Thyroid gland (tissue), 4 donors: Measurements from ENCODE around the gene ST8SIA3. TPM values are rescaled to one million over a fixed set of nuclear protein-coding genes. Genes with fewer than 3 reads are reported as not detected.

Experiments
- DNase-seq, 2 donors: peaks; one replicate each; pipeline ENCODE4 v3.0.0-alpha.2; 2019
- H3K27ac ChIP-seq, 3 donors: fragments of 200-600 bp; sonication (generic); 1 replicate in 2 of 3; 2 replicates in 1 of 3; pipeline ENCODE4 v1.5.1; 2016 to 2019; ENCODE audit warnings: mild to moderate bottlenecking in 1 of 3, moderate library complexity in 1 of 3
- H3K27me3 ChIP-seq: fragments of 200-600 bp; sonication (generic); one replicate; pipeline ENCODE4 v1.5.1; 2019
- H3K36me3 ChIP-seq, 2 donors: fragments of 200-600 bp; sonication (generic); one replicate each; pipeline ENCODE4 v1.5.1; 2016 to 2019
- H3K4me1 ChIP-seq, 2 donors: fragments of 200-600 bp; sonication (generic); one replicate each; pipeline ENCODE4 v1.5.1; 2017 to 2019
- H3K4me3 ChIP-seq, 3 donors: fragments of 200-600 bp; sonication (generic); replicated peaks in 1 of 3; 1 replicate in 2 of 3; 2 replicates in 1 of 3; pipeline ENCODE4 v1.5.1; 2016; ENCODE audit warnings: mild to moderate bottlenecking in 1 of 3
- H3K9me3 ChIP-seq: fragments of 200-600 bp; sonication (generic); one replicate; pipeline ENCODE4 v1.5.1; 2017
- POLR2A ChIP-seq, 2 donors: fragments of 450-650 bp; IDR thresholded peaks; one replicate each; pipeline ENCODE4 v1.6.1; 2017; ENCODE audit warnings: antibody characterized with exemption in 2 of 2, mild to moderate bottlenecking in 2 of 2, moderate library complexity in 1 of 2
- WGBS, 2 donors: methylation state at CpG; one replicate each; pipeline ENCODE4 v1.1.5; 2017; 5-methylcytosine and 5-hydroxymethylcytosine counted together
- intact Hi-C: fragments of 100-400 bp; cut with DNase I; formaldehyde crosslinking; loops from one replicate; pipeline ENCODE4 v1.15.1; 2023
- total RNA-seq, 4 donors: library from RNA; depleted of rRNA; stranded (reverse); fragments of >200 nt; gene quantifications; one replicate each; pipeline ENCODE4 v1.2.3, GENCODE V29; 2016
- TF ChIP-seq, protein P1 (sequence below), 6 experiments: fragments of 200-600 bp in 3 of 6; fragments of 450-650 bp in 3 of 6; sonication (generic) in 3 of 6; IDR thresholded peaks; one replicate each; pipeline ENCODE4 v1.5.1; 2016 to 2019; ENCODE audit warnings: antibody characterized with exemption in 6 of 6, mild to moderate bottlenecking in 2 of 6, inconsistent platforms in 1 of 6, moderate library complexity in 1 of 6

ST8SIA3 gene
- total RNA-seq, 4 donors from 2014 or later = 0.17 to 0.39 TPM; not detected in 2

DNA sequence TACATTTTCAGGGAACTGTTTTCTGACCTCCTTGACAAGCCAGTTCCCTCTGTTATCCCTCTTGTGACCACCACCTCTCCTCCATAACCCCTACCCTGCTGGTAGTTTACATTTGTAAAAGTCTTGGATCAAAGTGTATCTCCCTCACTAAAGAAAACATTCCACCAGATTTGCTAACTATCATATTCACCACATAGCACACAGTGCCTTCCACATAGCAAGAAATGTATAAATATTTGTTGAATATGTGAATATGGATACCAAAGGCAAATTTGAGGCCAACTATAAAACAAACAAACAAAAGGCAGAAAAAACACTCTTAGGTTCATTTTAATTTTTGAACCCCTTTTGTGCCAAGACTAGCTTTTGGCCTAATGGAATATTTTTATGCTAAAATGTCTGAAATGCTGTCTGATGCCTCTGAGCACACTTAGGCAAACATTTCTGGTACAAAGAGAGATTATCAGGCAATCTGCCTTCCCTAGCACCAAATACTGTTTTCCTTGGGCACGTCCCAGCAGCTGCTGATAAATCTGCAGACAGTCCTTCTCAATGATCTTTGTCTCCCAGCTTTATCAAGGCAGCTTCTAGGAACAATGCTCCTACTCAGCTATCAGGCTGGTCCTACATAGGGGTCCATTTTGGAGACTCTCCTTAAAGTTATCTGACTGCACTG is 26.7 kb upstream of the ST8SIA3 start:
- no peak for TF ChIP-seq POLR2A (IDR thresholded peaks at IDR 0.05)
- TF ChIP-seq, protein P1, sequence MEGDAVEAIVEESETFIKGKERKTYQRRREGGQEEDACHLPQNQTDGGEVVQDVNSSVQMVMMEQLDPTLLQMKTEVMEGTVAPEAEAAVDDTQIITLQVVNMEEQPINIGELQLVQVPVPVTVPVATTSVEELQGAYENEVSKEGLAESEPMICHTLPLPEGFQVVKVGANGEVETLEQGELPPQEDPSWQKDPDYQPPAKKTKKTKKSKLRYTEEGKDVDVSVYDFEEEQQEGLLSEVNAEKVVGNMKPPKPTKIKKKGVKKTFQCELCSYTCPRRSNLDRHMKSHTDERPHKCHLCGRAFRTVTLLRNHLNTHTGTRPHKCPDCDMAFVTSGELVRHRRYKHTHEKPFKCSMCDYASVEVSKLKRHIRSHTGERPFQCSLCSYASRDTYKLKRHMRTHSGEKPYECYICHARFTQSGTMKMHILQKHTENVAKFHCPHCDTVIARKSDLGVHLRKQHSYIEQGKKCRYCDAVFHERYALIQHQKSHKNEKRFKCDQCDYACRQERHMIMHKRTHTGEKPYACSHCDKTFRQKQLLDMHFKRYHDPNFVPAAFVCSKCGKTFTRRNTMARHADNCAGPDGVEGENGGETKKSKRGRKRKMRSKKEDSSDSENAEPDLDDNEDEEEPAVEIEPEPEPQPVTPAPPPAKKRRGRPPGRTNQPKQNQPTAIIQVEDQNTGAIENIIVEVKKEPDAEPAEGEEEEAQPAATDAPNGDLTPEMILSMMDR (IDR thresholded peaks at IDR 0.05) = no peak
- Histone ChIP-seq H3K27me3 (no peaks in the 10 kb centered on the region), H3K9me3 (no peaks in the 10 kb centered on the region), H3K36me3 (no peaks in the 10 kb centered on the region), H3K4me1 (no peaks in the 10 kb centered on the region), H3K4me3 (no peak overlapping the region), H3K27ac (no peak overlapping the region)
- 6 to 10% methylated on average over 1 of the region's 1 CpG for WGBS, 2 donors
- DNase-seq = no peak
- intact Hi-C loops = no loop called here

DNA sequence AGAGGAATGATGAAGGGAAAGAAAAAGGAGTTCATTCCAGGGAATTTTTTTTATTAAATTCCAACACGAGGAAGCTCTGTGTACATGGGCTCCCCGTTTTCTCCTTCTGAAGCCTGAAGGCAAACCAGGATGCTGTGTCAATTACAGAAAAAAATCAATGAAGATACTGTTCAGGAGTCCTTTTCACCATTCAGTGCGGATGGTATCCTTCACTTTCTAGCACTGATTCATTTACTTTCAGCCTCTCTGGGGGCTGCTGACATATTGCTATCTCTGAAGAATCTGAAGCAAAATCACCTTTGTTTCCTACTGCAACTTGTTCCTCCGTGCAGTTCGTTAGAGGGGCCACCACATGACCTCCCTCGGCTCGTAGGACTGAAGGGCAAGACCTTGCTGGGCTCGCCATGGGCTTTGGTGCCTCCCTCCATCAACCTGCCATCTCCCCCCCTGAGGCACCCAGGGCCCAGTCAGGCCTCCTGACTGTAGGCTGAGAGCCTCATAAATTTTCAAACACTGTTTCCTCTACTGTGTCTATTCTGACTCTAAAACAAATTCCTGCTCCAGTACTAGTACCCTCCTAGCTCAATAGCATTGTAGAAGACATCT is 25.5 kb upstream of the ST8SIA3 start:
- no peaks in the 10 kb centered on the region for H3K27me3 ChIP-seq
- no peak for DNase-seq
- WGBS, 2 donors = 50 to 60% methylated on average over 8 of the region's 8 CpGs
- intact Hi-C loops = no loop called here
- no peaks in the 10 kb centered on the region for H3K4me1 ChIP-seq
- H3K27ac ChIP-seq = no peak overlapping the region
- no peak overlapping the region for H3K4me3 ChIP-seq
- no peaks in the 10 kb centered on the region for H3K9me3 ChIP-seq
- TF ChIP-seq, protein P1 (IDR thresholded peaks at IDR 0.05) = no peak
- TF ChIP-seq POLR2A (IDR thresholded peaks at IDR 0.05) = no peak
- no peaks in the 10 kb centered on the region for H3K36me3 ChIP-seq

DNA sequence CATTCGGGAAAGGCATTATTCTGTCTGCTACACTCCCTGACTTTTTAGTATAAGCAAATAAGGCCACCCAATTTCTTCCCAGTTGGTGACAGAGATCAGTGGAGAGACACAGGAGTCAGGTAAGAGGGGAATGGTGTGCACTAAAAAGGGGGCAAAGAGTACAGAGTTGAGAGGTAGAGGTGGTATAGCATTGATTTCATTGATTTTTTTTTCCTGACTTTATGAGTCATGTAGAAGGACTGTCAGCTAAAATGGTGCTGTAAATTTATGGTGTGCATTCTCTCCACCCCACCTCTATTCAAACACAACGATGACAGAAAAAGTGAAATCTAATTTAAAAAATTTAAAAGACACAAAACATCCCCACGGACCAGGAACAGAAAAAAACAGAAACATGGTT is 23.7 kb upstream of the ST8SIA3 start:
- H3K4me1 ChIP-seq = no peaks in the 10 kb centered on the region
- 77 to 87% methylated on average over 3 of the region's 3 CpGs for WGBS, 2 donors
- no peak for TF ChIP-seq POLR2A (IDR thresholded peaks at IDR 0.05)
- TF ChIP-seq, protein P1 (IDR thresholded peaks at IDR 0.05) = no peak
- H3K9me3 ChIP-seq = no peaks in the 10 kb centered on the region
- no peaks in the 10 kb centered on the region for H3K27me3 ChIP-seq
- DNase-seq = no peak
- intact Hi-C loops = no loop called here
- H3K4me3 ChIP-seq = no peak overlapping the region
- H3K36me3 ChIP-seq = no peaks in the 10 kb centered on the region
- H3K27ac ChIP-seq = no peak overlapping the region

DNA sequence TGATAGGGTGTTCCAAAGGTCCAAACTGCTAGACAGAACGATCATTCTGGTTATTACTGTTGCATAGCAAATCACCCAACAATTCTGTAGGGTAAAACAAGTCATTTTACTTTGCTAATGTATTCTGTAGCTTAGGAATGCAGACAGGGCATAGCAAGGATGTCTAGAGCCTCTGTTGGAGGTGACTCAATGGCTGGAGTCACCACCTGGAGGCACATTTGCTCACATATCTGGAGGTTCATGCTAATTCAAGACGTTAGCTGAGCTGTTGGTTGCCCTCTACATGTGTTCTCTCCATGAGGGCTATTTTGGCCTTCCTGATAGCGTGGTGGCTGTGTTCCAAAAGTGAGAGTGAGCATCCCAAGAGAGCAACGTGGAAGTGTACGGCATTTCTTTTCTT is 22.5 kb upstream of the ST8SIA3 start:
- Histone ChIP-seq H3K4me3 (no peak overlapping the region), H3K27me3 (no peaks in the 10 kb centered on the region), H3K4me1 (no peaks in the 10 kb centered on the region), H3K27ac (no peak overlapping the region), H3K36me3 (no peaks in the 10 kb centered on the region), H3K9me3 (no peaks in the 10 kb centered on the region)
- intact Hi-C loops = no loop called here
- no peak for TF ChIP-seq POLR2A (IDR thresholded peaks at IDR 0.05)
- TF ChIP-seq, protein P1 (IDR thresholded peaks at IDR 0.05) = no peak
- WGBS, 2 donors = 73 to 82% methylated on average over 5 of the region's 5 CpGs
- no peak for DNase-seq

DNA sequence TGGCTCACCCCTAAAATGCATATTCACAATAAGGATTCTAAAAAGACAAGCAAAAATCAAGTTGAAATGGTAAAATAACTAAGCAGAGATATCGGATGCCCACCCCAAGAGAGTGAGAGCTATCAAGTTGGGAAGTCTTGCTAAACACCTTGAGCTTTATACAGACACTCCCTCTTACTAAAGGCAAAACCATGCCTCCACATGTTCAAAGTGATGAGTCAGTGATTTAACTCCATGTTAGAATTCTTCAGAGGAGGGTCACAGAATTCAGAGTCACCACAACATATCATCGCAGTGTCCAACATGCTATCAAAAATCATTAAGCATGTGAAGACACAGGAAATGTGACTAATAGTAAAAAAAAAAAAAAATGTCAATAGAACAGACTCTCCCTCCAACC is 20.6 kb upstream of the ST8SIA3 start:
- H3K4me3 ChIP-seq = no peak overlapping the region
- H3K27me3 ChIP-seq = no peaks in the 10 kb centered on the region
- H3K4me1 ChIP-seq = no peaks in the 10 kb centered on the region
- H3K9me3 ChIP-seq = no peaks in the 10 kb centered on the region
- WGBS, 2 donors = 91 to 94% methylated on average over 2 of the region's 2 CpGs
- no peaks in the 10 kb centered on the region for H3K36me3 ChIP-seq
- intact Hi-C loops = no loop called here
- H3K27ac ChIP-seq = no peak overlapping the region
- TF ChIP-seq, protein P1 (IDR thresholded peaks at IDR 0.05) = no peak
- TF ChIP-seq POLR2A (IDR thresholded peaks at IDR 0.05) = no peak
- DNase-seq = no peak
